H1 (cell line): ENCODE data around the gene ST14. TPM values are rescaled to one million over a fixed set of nuclear protein-coding genes. Genes with fewer than 3 reads are reported as not detected.

ENCODE experiments used
- ASH2L ChIP-seq: fragments of 200-600, 300-600 bp; sonication (generic); IDR thresholded peaks from one replicate; pipeline ENCODE4 v1.7.1; 2017; ENCODE audit warnings: low read length
- CBX5 ChIP-seq: fragments of 300-800, 300-1000 bp; sonication (generic); IDR thresholded peaks from 2 replicates; pipeline ENCODE4 v1.7.1; 2016; ENCODE audit warnings: antibody characterized with exemption, low read length, low read depth
- CREB1 ChIP-seq: IDR thresholded peaks from 2 replicates; pipeline ENCODE4 v1.6.1; 2012; ENCODE audit warnings: inconsistent platforms
- NANOG ChIP-seq: IDR thresholded peaks from 2 replicates; pipeline ENCODE4 v1.6.1; 2011; ENCODE audit warnings: low read length, low read depth, mild to moderate bottlenecking, inconsistent platforms; ENCODE audit not compliant: insufficient read depth, poor library complexity, severe bottlenecking
- polyA plus RNA-seq, 7 experiments: library from polyadenylated mRNA; depleted of rRNA in 3 of 7; stranded (reverse) in 5 of 7; unstranded in 2 of 7; fragments of >200 nt in 5 of 7; fragments of 200-250 nt in 2 of 7; gene quantifications; 1 replicate in 5 of 7; 2 replicates in 1 of 7; 4 replicates in 1 of 7; pipeline versions ENCODE4 v1.2.1 to v1.2.3, GENCODE V29; 2011 to 2013; ENCODE audit warnings: missing spikeins in 2 of 7, mixed read lengths in 2 of 7
- total RNA-seq: library from RNA; stranded (reverse); fragmentation: NEBNext Ultra II Directional; extraction: Animal tissue kit (Norgen Biotek cat#: 25700); gene quantifications from 2 replicates; pipeline ENCODE4 v1.2.1, GENCODE V29; 2021

Gene ST14
- total and polyA plus RNA-seq, 2 of the 8 experiments (the other 6 are each of a cell fraction or from before 2014, with no cell fraction given): 22.4 to 24.9 TPM

DNA sequence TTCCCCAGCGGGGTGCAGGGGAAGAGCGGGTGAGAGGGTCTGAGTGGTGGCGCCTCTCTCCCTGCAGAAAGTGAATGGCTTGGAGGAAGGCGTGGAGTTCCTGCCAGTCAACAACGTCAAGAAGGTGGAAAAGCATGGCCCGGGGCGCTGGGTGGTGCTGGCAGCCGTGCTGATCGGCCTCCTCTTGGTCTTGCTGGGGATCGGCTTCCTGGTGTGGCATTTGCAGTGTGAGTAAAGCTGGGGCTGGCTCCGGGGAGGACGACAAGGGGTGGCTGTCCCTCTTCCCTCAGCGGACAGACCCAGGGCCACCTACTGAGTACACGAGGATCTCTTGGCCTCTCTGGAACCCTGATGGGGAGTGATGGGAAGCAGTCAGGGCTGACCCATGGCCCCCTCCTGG lies 28.5 kb downstream of the ST14 start (continued):
- TF ChIP-seq NANOG (no peak), CREB1 (no peak), CBX5 (no peak), ASH2L (no peak)
